Stimulated activated effector memory CD8-positive, alpha-beta T cell treated with anti-CD3 and anti-CD28 coated beads, Interleukin-12 subunit alpha, Interleukin-12 subunit beta, amount 100 ng/mL, for 72 hours (primary cell): Measurements from ENCODE around the gene CBX4.

Source experiments
- ATAC-seq: fragments of 150-1000 bp; cut with Tn5 transposase; 2 replicates; pipeline ENCODE4 v1.10.0; 2021
- DNase-seq, 2 donors: peaks; one replicate each; pipeline ENCODE4 v3.0.0; 2021 to 2022; ENCODE audit warnings: low spot score in 2 of 2
- H3K27ac Mint-ChIP-seq: one replicate; pipeline ENCODE4 v1.8.0; 2022; ENCODE audit warnings: mild to moderate bottlenecking, mixed read lengths
- H3K36me3 Mint-ChIP-seq: one replicate; pipeline ENCODE4 v1.8.0; 2022; ENCODE audit warnings: mild to moderate bottlenecking, mixed read lengths
- H3K4me1 Mint-ChIP-seq: one replicate; pipeline ENCODE4 v1.8.0; 2022; ENCODE audit warnings: mixed read lengths
- H3K4me3 Mint-ChIP-seq: one replicate; pipeline ENCODE4 v1.8.0; 2022; ENCODE audit warnings: mild to moderate bottlenecking, mixed read lengths
- H3K9me3 Mint-ChIP-seq: one replicate; pipeline ENCODE4 v1.8.0; 2022; ENCODE audit warnings: mixed read lengths

Gene CBX4

DNA sequence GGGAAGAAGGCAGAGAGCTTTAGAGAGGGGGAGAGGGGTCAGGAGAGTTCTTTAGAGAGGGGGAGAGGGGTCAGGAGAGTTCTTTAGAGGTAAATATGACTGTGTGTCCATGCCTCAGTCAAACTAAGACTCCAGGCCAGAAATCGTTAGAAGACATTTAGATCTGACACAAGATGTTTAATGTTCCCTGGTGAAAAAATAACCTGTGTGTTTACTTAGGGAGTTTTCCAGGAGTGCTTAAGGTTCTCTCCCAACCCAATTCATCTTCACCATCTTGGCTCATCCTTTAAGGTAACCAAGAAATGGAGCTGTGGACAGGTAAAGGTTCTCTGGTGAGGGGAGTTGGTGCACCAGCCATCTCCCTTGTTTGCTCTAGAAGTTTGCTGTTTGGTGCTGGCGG is 9.8 kb downstream of the CBX4 start:
- ATAC-seq (no peak), DNase-seq (no peak)
- H3K27ac Mint-ChIP-seq, result no peak overlapping the region
- peaks cover 13% of the 10 kb centered on the region for H3K36me3 Mint-ChIP-seq
- no peak overlapping the region for H3K4me3 Mint-ChIP-seq
- peaks cover 20% of the 10 kb centered on the region for H3K4me1 Mint-ChIP-seq
- H3K9me3 Mint-ChIP-seq, result no peaks in the 10 kb centered on the region

DNA sequence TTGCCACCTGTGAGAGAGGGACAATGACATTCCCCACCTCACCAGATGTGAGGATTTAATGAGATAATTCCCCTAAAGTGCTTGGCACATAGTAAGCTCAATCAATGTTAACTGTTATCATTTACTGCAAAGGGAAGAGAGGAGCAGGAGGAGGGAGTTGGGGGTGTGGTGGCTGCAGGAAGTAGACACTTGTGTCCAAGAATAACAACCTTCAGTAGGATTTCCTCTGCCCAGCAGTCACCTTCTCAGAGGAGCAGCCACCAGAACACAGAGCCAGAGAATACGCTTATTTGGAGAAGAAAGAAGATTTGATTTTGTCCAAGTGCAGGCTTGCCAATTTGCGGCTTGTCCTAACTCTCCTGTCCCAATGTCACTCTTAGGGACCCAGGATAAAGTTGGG is 10.2 kb downstream of the CBX4 start:
- no peaks in the 10 kb centered on the region for H3K9me3 Mint-ChIP-seq
- H3K4me1 Mint-ChIP-seq, result peaks cover 21% of the 10 kb centered on the region
- no peak overlapping the region for H3K4me3 Mint-ChIP-seq
- no peak for ATAC-seq
- no peak overlapping the region for H3K27ac Mint-ChIP-seq
- no peak for DNase-seq
- H3K36me3 Mint-ChIP-seq, result peaks cover 9% of the 10 kb centered on the region

DNA sequence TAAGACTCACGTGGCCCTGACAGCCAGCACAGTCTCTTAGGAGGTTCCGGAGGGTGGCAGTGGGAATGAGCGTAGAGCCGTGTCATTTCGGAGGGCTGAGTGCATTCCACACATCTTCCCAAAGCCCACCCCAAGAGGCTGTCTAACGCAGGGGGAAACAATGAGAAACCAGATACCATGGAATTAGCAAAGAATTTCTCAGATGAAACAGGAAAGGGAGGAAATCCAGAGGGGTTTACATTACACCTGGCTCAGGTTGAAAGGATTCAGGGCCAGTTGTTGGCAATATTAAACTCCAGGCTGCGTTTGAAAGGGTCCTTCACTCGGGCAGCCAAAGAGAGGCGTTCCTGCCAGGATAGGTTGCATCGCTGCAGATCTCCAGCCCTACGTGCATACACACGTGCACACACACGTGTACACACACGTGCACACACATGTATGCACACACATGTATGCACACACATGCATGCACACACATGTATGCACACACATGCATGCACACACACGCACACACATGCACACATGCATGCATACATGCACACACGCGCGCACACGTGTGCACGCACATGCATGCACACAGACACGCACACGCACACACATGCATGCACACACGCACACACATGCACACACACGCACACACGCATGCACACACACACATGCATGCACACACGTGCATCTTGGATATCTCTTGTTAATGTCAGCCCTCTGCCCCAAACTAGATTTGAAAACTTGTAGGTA is 12.2 kb downstream of the CBX4 start:
- H3K27ac Mint-ChIP-seq, result no peak overlapping the region

DNA sequence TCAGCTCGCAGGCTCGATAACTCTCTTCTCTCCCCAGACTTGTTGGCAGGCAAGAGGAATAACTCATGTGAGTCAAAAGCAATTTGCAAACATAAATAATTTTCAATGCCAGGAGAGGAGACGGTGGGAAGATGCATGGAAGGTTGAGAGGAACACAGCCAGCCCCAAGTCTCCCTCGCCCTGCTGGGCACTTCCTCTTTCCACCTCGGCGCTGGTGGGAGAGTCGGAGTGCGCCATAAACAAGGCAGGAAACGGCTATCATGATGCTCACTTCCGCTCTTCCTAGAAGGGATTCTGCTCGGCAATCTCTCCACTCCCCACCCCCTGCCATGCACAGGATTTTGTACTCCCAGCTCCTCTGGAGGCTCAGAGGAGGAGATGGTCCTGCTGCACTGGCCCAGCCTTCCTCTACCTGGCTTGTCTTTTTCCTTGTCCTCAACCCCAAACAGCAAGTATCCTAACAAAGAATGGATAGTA is 13.0 kb downstream of the CBX4 start:
- Mint-ChIP-seq H3K36me3 (no peaks in the 10 kb centered on the region), H3K9me3 (no peaks in the 10 kb centered on the region), H3K27ac (no peak overlapping the region), H3K4me3 (no peak overlapping the region), H3K4me1 (peaks cover 13% of the 10 kb centered on the region)
- ATAC-seq (no peak), DNase-seq (no peak)

More for the DNA sequence above, 12.2 kb downstream of the CBX4 start:
- no peaks in the 10 kb centered on the region for H3K36me3 Mint-ChIP-seq
- ATAC-seq (no peak), DNase-seq (no peak)
- no peak overlapping the region for H3K4me3 Mint-ChIP-seq
- peaks cover 13% of the 10 kb centered on the region for H3K4me1 Mint-ChIP-seq
- no peaks in the 10 kb centered on the region for H3K9me3 Mint-ChIP-seq

DNA sequence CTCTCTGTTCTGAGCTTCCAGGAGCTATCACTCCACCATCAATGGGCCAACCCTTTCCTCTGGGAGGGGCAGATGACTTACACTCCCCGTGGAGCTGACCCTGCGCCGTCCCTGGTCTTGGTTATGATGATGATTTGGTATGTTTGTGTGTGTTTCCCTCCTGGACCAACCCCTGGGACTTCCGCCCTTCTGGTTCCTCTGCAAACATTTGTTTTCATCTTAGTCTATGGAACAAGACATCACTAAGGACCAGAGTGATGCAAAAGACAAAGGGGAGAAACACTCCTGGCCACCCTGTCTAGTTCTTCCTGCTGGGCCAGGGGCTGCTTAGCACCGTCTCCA is 13.7 kb downstream of the CBX4 start:
- Mint-ChIP-seq H3K4me1 (peaks cover 13% of the 10 kb centered on the region), H3K4me3 (no peak overlapping the region), H3K36me3 (no peaks in the 10 kb centered on the region), H3K9me3 (no peaks in the 10 kb centered on the region), H3K27ac (no peak overlapping the region)
- DNase-seq (no peak), ATAC-seq (no peak)

DNA sequence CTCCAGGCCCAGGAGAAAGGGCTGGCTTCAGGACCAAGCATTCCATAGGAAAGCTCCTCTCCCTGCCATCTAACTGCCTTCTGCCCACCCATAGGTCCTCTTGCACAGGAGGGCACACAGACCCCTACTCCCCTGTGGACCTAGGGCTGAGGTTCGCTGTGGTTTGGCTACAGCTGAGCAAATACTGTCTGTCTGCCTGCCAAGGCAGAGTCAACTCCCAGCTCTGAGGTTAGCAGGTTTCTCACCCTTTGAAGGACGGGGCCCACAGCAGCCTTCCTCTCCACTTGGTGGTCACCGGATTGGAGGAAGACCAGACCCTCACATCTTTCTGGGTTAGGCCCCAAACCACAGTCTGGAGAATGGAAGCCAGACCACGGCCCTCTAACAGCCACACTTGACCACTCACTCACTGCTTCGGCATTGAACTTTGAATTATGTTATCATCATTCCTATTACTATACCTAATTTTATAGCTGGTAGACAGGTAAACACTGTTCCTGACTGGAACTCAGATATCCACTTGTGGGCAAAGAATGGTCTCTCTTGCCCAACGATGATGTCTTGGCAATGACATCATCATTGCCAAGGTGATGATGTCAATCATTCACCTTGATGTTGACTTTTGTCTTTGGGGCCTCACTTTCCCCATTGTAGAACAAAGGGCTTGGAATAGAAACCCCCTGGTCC is 14.2 kb downstream of the CBX4 start:
- ATAC-seq, result no peak
- Mint-ChIP-seq H3K27ac (no peak overlapping the region), H3K4me3 (no peak overlapping the region), H3K4me1 (peaks cover 13% of the 10 kb centered on the region), H3K9me3 (no peaks in the 10 kb centered on the region), H3K36me3 (no peaks in the 10 kb centered on the region)
- no peak for DNase-seq

DNA sequence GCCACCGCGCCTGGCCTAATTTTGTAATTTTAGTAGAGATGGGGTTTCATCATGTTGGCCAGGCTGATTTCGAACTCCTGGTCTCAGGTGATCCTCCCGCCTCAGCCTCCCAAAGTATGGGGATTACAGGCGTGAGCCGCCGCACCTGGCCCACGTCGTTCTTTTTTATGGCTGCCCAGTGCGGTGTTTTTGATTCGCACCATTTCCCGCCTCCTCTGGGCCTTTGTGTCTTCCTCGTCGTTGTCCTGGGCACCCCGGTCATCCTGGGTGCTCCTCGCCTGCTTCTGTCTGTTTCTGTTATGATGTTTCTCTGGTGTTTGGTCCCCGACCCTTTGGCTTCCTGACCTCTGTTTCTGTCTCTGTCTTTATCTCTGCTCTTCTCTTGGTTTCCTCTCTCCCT is 15.0 kb downstream of the CBX4 start:
- peaks cover 13% of the 10 kb centered on the region for H3K4me1 Mint-ChIP-seq
- H3K27ac Mint-ChIP-seq, result no peak overlapping the region
- DNase-seq (no peak), ATAC-seq (no peak)
- no peaks in the 10 kb centered on the region for H3K36me3 Mint-ChIP-seq
- no peak overlapping the region for H3K4me3 Mint-ChIP-seq
- H3K9me3 Mint-ChIP-seq, result no peaks in the 10 kb centered on the region

DNA sequence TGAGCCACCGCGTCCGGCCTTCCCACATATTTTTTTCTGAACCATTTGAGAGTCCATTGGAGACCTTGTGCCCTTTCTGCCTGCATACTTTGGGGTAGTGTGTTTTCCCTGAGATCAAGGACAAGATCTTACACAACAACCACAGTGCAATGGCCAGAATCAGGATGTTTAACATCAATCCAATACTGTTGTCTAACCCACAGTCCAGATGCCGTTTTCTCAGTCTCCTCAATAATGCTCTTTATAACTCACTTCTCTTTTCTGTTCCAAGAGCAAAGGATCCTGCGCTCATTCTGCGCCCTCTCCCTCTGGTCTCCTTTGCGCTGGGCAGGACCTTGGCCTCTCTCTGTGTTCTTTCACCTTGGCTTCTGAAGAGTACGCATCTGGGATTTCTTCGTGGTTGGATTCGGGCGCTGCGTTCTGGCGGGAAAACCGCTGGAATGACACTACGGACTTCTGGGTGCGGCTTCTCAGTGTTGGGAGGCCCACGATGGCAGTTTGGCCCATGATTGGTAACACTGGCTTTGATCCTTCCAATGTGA is 16.6 kb downstream of the CBX4 start:
- ATAC-seq, result no peak
- DNase-seq, result no peak
- H3K9me3 Mint-ChIP-seq, result no peaks in the 10 kb centered on the region
- no peak overlapping the region for H3K4me3 Mint-ChIP-seq
- H3K36me3 Mint-ChIP-seq, result no peaks in the 10 kb centered on the region
- H3K4me1 Mint-ChIP-seq, result peaks cover 13% of the 10 kb centered on the region
- H3K27ac Mint-ChIP-seq, result no peak overlapping the region

DNA sequence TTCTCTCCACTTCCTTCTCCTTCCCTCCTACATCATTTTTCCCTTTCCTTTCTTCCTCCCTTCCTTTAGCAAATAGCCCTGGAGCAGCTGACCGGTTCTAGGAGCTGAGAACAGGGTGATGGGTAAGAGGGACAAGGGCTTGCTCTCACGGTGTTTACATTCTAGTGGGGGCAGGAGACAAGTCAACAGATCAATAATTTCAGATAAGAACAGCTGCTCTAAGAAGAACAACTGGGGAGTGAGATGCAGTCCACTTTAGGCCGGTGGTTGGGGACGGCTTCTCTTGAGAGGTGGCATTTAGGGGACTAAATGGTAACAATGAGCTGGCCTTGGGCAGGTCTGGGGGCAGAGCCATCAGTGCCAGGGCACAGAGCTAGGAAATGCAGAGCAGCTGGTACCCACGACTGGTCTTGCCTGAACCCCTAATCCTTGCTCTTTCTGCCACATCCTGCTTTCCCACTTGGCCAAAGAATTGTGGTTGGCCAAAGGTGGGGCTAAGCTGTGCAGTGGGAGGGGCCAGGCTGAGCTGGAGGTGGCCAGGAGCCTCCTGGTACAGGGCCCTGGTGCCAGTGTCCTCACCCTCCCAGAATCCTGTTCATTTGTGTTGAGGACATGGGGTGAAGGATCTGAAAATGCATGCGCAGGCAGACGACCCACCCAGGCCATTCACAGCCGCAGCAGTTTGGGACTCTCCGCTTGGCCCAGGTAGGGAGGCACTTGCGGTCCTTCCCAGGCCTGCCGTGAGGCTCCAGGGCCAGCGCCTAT is 17.7 kb downstream of the CBX4 start:
- ATAC-seq (no peak), DNase-seq (no peak)
- Mint-ChIP-seq H3K9me3 (no peaks in the 10 kb centered on the region), H3K36me3 (no peaks in the 10 kb centered on the region), H3K27ac (no peak overlapping the region), H3K4me1 (peaks cover 10% of the 10 kb centered on the region), H3K4me3 (no peak overlapping the region)

DNA sequence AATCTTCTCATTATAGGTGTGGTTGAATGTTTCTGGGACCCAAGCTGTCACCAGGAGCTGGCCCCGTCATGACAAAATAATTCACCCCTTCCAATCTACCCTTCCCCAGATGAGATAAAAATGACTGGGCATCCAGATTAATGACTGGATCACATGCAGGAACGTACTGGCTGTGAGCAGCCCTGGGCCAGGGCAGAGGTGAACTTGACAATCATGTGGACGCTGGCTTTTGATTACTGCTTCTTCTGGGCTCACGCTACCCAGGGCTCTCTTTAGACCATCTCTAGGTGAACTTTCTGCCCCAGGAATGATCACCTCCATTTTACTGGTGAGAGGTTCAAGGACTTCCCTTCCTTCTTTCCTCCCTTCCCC is 18.3 kb downstream of the CBX4 start:
- Mint-ChIP-seq H3K9me3 (no peaks in the 10 kb centered on the region), H3K4me3 (no peak overlapping the region), H3K27ac (no peak overlapping the region), H3K36me3 (no peaks in the 10 kb centered on the region), H3K4me1 (peaks cover 6% of the 10 kb centered on the region)
- DNase-seq (no peak), ATAC-seq (no peak)

DNA sequence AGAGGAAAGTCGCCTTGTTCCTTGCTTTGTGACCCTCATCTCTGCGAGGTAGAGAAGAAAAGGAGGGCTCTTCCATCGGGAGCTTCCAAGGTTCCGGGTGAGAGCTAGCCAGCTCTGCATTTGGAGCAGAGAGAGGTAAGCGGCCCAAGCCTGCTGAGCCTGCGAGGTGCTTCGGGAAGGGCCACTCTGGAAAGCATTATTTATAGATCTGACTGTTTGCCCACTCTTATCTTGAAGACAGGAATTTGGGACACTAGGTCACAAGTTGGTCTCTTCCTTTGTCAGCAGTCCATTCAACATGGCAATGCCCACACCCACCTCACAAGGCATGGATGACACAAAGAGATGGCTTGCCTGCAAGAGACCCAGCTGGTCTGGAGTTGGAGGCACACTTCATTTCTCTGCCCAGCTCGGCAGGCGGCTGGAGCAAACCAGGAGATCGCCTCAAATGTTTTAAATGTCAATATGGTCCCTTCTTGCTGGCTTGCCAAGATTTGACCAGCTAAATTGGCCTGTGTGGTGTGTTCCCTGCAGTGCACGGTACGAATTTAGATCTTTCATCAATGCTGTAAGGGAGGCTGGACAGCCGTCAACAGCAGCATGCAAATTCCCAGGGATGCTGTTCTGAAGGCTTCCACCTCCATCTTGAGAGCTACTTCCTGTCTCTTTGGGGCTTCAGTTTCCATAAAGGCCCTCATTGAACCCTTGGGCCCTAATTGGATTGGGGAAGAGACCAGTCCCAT is 19.5 kb downstream of the CBX4 start:
- no peaks in the 10 kb centered on the region for H3K36me3 Mint-ChIP-seq
- H3K9me3 Mint-ChIP-seq, result no peaks in the 10 kb centered on the region
- no peak for DNase-seq
- peaks cover 6% of the 10 kb centered on the region for H3K4me1 Mint-ChIP-seq
- ATAC-seq, result no peak
- H3K27ac Mint-ChIP-seq, result no peak overlapping the region
- no peak overlapping the region for H3K4me3 Mint-ChIP-seq

DNA sequence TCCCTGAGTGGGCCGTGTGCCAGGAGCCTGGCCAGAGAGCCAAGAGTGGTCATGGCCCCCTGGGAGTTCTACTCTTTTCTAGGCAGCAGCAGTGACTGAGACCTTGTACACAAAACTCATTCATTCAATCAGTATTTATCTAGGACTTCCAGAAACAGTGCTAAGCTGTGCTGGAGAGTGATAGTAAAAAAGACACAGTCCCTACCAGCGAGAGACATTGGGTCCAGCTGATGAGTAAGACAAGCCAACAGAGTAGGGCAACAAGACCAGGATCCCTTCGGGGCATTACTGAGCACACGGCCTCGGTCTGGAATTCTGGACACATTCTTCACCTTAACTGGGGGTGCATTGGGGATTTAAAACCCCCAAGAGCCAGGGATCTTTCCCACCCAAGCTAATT is 20.2 kb downstream of the CBX4 start:
- peaks cover 7% of the 10 kb centered on the region for H3K4me1 Mint-ChIP-seq
- DNase-seq, result no peak
- no peaks in the 10 kb centered on the region for H3K9me3 Mint-ChIP-seq
- no peak for ATAC-seq
- H3K4me3 Mint-ChIP-seq, result no peak overlapping the region
- H3K27ac Mint-ChIP-seq, result no peak overlapping the region
- H3K36me3 Mint-ChIP-seq, result no peaks in the 10 kb centered on the region

DNA sequence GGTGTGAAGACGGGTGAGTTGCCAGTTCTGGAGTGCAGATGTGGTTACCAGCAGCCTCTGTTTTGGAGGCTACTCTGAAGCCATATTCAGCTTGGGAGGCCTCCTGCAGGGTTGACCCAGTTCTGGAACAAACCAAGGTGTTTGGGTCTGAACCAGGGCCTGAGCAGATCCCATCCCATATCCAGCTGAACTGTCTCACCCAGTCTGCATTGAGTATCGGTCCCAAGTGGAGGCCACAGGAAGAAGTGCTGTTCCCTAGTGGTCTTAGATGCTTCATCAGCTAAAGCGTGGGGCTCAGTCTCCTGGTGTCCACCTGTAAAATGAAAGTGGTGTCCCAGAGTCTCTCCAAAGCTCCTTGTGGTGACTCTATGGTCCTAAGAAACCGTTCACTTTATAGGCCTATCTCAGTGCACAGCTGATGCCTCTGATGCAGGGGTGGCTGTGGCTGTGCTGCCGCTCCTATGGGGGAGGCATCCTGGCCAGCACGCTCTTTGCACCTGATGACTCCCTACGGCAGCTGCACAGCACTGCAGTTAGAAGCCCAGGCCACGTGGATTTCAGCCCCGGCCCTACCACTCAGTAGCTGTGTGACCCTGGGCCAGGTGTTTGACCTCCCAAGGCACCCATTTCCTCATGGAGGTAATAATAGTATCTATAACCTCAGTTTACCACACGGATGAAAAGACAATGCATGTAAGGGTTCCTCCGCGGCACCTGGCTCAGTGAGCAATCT is 21.0 kb downstream of the CBX4 start:
- Mint-ChIP-seq H3K27ac (no peak overlapping the region), H3K36me3 (no peaks in the 10 kb centered on the region), H3K4me3 (no peak overlapping the region), H3K9me3 (no peaks in the 10 kb centered on the region), H3K4me1 (peaks cover 9% of the 10 kb centered on the region)
- DNase-seq (no peak), ATAC-seq (no peak)

DNA sequence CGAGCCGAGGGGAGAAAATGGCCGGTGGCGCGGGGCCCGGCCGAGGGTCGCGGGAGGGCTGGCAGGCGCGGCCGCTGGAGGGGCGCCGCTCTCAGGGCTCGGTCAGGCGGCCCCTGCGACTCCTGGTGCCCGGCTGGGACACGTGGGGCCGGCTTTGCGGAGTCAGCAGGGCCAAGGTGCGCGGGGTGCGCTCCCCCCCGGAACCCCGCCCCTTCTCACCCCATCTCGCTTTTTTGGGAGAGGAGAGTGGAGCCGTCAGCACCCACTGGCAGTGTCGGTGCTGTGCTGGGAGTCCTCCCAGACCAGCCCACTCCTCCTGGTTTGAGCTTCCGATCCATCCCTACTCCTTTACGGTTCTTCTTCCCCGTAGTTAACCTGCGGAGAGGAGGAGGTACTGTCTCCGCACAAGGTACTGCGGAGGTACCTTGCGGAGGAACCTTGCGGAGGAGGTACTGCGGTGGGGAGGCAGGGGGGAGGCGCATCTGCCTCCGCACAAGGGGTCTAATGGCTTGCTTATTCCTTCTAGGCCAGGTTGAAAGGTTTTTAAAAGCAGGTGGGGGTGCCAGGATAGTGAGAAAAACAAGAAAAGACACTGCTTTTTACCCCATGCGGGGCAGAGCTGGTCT is 23.3 kb downstream of the CBX4 start:
- ATAC-seq, result no peak
- peak overlapping the region; percentile 15 for H3K4me3 Mint-ChIP-seq
- H3K27ac Mint-ChIP-seq, result no peak overlapping the region
- H3K9me3 Mint-ChIP-seq, result no peaks in the 10 kb centered on the region
- H3K4me1 Mint-ChIP-seq, result peaks cover 20% of the 10 kb centered on the region
- no peak for DNase-seq
- no peaks in the 10 kb centered on the region for H3K36me3 Mint-ChIP-seq
